Measurements from ENCODE around the gene HSF4.

- TF ChIP-seq CTCF (IDR thresholded peaks at IDR 0.05) = no peak
- TF ChIP-seq ZFX (IDR thresholded peaks at IDR 0.05; ENCODE audit: borderline replicate concordance) = no peak
These were observed 52.3 kb downstream of the HSF4 start for GRCh38 chr16:67216612-67217490.

Data from 22Rv1 (cell line).